Spleen (tissue), 11 donors: ENCODE data around the gene TLR6. TPM values are rescaled to one million over a fixed set of nuclear protein-coding genes. Genes with fewer than 3 reads are reported as not detected.

Experiments used
- DNase-seq: peaks from one replicate; pipeline ENCODE4 v3.0.0-alpha.2; 2020
- H3K27ac ChIP-seq, 8 donors: fragments of 200-600 bp; sonication (generic) in 7 of 8; 1 replicate in 4 of 8; 2 replicates in 4 of 8; pipeline versions ENCODE4 v1.5.0 to v1.8.0; 2016 to 2021; ENCODE audit warnings: inconsistent platforms in 4 of 8, mild to moderate bottlenecking in 4 of 8, moderate library complexity in 1 of 8
- H3K27me3 ChIP-seq, 7 donors: fragments of 200-600 bp; sonication (generic) in 6 of 7; replicated peaks in 1 of 7; 1 replicate in 4 of 7; 2 replicates in 3 of 7; pipeline versions ENCODE4 v1.5.0 to v1.8.0; 2016 to 2021; ENCODE audit warnings: inconsistent platforms in 3 of 7, mild to moderate bottlenecking in 1 of 7
- H3K36me3 ChIP-seq, 6 donors: fragments of 200-600 bp; sonication (generic) in 5 of 6; 1 replicate in 4 of 6; 2 replicates in 2 of 6; pipeline versions ENCODE4 v1.5.0 to v1.8.0; 2016 to 2021; ENCODE audit warnings: inconsistent platforms in 2 of 6
- H3K4me1 ChIP-seq, 6 donors: fragments of 200-600 bp; sonication (generic) in 5 of 6; 1 replicate in 3 of 6; 2 replicates in 3 of 6; pipeline versions ENCODE4 v1.5.0 to v1.8.0; 2016 to 2021; ENCODE audit warnings: inconsistent platforms in 3 of 6
- H3K4me3 ChIP-seq, 8 donors: fragments of 200-600 bp; sonication (generic) in 7 of 8; 1 replicate in 4 of 8; 2 replicates in 4 of 8; pipeline versions ENCODE4 v1.5.0 to v1.8.0; 2016 to 2021; ENCODE audit warnings: inconsistent platforms in 4 of 8, mild to moderate bottlenecking in 4 of 8, moderate library complexity in 2 of 8
- H3K9me3 ChIP-seq, 8 donors: fragments of 200-600 bp; sonication (generic) in 7 of 8; 1 replicate in 4 of 8; 2 replicates in 4 of 8; pipeline versions ENCODE4 v1.5.0 to v1.8.0; 2016 to 2021; ENCODE audit warnings: inconsistent platforms in 4 of 8
- POLR2A ChIP-seq, 3 donors: fragments of 450-650 bp; IDR thresholded peaks; one replicate each; pipeline ENCODE4 v1.5.1; 2017; ENCODE audit warnings: antibody characterized with exemption in 3 of 3, mild to moderate bottlenecking in 1 of 3
- POLR2AphosphoS5 ChIP-seq, 3 donors: sonication (generic); formaldehyde crosslinking; IDR thresholded peaks; one replicate each; pipeline ENCODE4 v1.5.1; 2017; ENCODE audit warnings: antibody characterized with exemption in 3 of 3
- WGBS, 5 donors: extraction: QIAGEN DNeasy Blood & Tissue Kit in 3 of 5; methylation state at CpG; one replicate each; pipeline versions ENCODE4 v1.1.5 to v1.1.7; 2013 to 2018; 5-methylcytosine and 5-hydroxymethylcytosine counted together
- intact Hi-C: fragments of 100-400 bp; cut with DNase I; formaldehyde crosslinking; loops from one replicate; pipeline ENCODE4 v1.15.0; 2023; ENCODE audit warnings: low total_unique reads
- polyA plus RNA-seq, 3 donors: library from polyadenylated mRNA; stranded (reverse); fragments of 200-250 nt; gene quantifications; one replicate each; pipeline ENCODE4 v1.2.1, GENCODE V29; 2013
- total RNA-seq, 7 donors: library from RNA; depleted of rRNA in 3 of 7; stranded (reverse); fragments of >200 nt in 3 of 7; fragmentation: NEBNext Ultra II Directional in 4 of 7; extraction: Animal tissue kit (Norgen Biotek cat#: 25700) in 4 of 7; gene quantifications; one replicate each; pipeline versions ENCODE4 v1.1.0 to v1.2.1, GENCODE V29; 2016 to 2021
- TF ChIP-seq, protein P1 (sequence below), 11 experiments: fragments of 200-600 bp in 7 of 11; fragments of 450-650 bp in 4 of 11; sonication (generic) in 4 of 11; IDR thresholded peaks in 8 of 11; conservative IDR thresholded peaks in 3 of 11; 1 replicate in 7 of 11; 2 replicates in 4 of 11; pipeline versions ENCODE4 v1.4.0 to v1.8.0; 2016 to 2021; ENCODE audit warnings: antibody characterized with exemption in 11 of 11, inconsistent platforms in 4 of 11, mild to moderate bottlenecking in 1 of 11
- donor health status: healthy with polysubstance abuse.
- donor health status: DM: no; HTN: no; CAD: no; lungs with moderate emphysema.
- donor health status: DM: no; HTN: no; CAD: no.
- donor health status: Bipolar disorder and iron deficiency.
- donor health status: healthy.
- donor health status: DM: no; HTN: no; CAD: no.
- donor health status: DM: yes; HTN: yes; CAD: no.

The TLR6 gene
- total and polyA plus RNA-seq, 10 donors = 5.5 to 55.1 (median 31.7) TPM

DNA sequence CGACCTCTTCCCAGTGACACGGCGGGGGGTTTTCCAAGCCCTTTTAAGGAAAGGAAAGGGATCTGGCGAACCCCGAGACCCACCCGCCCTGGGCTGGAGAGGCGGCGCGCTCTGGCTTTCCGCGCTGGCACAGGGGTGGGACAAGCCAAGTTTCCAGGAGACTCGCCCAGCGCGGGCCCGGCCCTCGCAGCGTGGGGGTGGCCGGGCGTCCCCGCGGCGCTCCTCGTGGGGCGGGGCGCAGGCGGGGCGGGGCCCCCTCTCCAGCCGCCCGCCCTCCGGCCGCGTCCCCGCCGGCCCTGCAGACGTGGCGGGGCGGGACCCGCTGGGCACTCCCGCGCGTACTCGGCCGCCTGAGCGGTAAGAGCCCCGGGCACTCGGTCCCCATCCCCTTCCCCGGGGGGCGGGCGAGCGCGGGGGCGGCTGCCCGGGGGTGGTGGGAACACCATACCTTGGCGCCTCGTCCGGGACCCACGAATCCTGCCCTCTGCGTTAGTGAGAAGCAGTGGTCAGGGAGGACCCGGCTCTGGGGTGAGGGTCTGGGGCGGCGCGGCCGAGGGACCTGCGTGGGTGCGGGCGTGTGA lies 11.0 kb upstream of the TLR6 start, which contains the start of gene FAM114A1:
Gene FAM114A1, plus strand, starts transcription at position 329 of the 581 bp plus-strand sequence. CDS start 10,273 bp downstream, outside the sequence.
- Histone ChIP-seq H3K27ac (peak within 1 kb of the TSS; percentile 51 to 93 (median 86)), H3K27me3 (peaks cover 0 to 9% (median 0%) of the 10 kb centered on the region in 7 donors), H3K36me3 (peaks cover 0 to 4% (median 0%) of the 10 kb centered on the region in 6 donors), H3K4me1 (peaks cover 0 to 40% (median 27%) of the 10 kb centered on the region in 6 donors), H3K9me3 (no peaks in the 10 kb centered on the region), H3K4me3 (peak within 1 kb of the TSS; percentile 49 to 78 (median 58))
- DNase-seq = peak; percentile 93
- intact Hi-C loops = no loop called here
- TF ChIP-seq, protein P1, sequence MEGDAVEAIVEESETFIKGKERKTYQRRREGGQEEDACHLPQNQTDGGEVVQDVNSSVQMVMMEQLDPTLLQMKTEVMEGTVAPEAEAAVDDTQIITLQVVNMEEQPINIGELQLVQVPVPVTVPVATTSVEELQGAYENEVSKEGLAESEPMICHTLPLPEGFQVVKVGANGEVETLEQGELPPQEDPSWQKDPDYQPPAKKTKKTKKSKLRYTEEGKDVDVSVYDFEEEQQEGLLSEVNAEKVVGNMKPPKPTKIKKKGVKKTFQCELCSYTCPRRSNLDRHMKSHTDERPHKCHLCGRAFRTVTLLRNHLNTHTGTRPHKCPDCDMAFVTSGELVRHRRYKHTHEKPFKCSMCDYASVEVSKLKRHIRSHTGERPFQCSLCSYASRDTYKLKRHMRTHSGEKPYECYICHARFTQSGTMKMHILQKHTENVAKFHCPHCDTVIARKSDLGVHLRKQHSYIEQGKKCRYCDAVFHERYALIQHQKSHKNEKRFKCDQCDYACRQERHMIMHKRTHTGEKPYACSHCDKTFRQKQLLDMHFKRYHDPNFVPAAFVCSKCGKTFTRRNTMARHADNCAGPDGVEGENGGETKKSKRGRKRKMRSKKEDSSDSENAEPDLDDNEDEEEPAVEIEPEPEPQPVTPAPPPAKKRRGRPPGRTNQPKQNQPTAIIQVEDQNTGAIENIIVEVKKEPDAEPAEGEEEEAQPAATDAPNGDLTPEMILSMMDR (IDR thresholded peaks at IDR 0.05 in 8 of 11, conservative IDR thresholded peaks at IDR 0.05 in 3 of 11) = no peak
- no peak for TF ChIP-seq POLR2A (IDR thresholded peaks at IDR 0.05)
- TF ChIP-seq POLR2AphosphoS5 (IDR thresholded peaks at IDR 0.05) = peak; percentile 63 to 82 (median 81)
- WGBS, 5 donors = 1 to 6% (median 2%) methylated on average over 23 to 66 of the region's 66 CpGs

DNA sequence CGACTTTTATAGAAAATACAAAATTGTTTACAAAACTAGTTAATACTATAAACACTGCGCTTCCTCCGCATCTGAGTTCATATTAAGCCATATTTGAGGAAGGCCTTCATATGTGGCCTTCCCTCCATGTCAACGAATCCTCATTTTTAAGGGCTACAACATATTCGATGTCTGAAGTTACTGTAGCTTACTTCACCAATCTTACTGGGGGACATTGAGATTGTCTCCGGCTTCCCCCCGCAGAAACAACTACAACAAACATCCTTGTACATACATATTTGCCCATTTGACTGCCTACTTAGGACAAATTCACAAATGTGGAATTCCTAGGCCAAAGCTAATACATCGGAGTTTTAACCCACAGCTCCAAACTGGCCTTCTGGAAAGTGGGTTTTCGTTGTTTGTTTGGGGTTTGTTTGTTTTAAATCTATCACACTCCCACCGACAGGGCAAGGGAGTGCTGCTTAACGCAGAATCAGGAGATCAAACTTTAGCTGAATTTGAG lies 10.4 kb upstream of the TLR6 start:
- DNase-seq = no peak
- intact Hi-C loops = no loop called here
- Histone ChIP-seq H3K27me3 (peaks cover 0 to 9% (median 0%) of the 10 kb centered on the region in 7 donors), H3K4me3 (peak overlapping the region in 7 of 8 donors; percentile 28 to 78 (median 57)), H3K4me1 (peaks cover 0 to 40% (median 27%) of the 10 kb centered on the region in 6 donors), H3K27ac (peak overlapping the region in 7 of 8 donors; percentile 81 to 93 (median 87)), H3K9me3 (no peaks in the 10 kb centered on the region), H3K36me3 (peaks cover 0 to 2% (median 0%) of the 10 kb centered on the region in 6 donors)
- WGBS, 5 donors = 48 to 58% (median 56%) methylated on average over 11 of the region's 11 CpGs
- TF ChIP-seq, protein P1 (IDR thresholded peaks at IDR 0.05 in 8 of 11, conservative IDR thresholded peaks at IDR 0.05 in 3 of 11) = peak in 1 of 11 experiments; percentile 9
- TF ChIP-seq POLR2AphosphoS5 (IDR thresholded peaks at IDR 0.05) (no peak), POLR2A (IDR thresholded peaks at IDR 0.05) (no peak)

DNA sequence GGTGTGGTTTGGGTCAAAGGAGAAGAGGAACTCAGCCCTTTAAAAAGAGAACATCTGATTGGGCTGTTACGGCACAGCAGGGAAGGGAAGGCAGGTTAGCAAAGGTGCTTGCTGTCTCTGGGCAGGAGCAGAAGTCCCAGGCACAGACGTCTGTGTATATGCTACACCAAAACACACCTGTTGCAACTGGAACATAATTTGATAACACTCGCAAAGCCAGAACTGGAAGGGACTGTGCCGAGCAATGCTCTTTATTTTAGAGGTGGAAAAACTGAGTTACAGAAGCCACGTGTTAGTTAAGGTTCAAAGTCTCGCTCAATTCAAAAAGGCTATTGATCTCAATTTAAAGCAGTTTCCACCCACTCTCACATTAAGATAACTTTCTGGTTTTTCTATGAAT lies 8.8 kb upstream of the TLR6 start:
- intact Hi-C loops = no loop called here

More for the DNA sequence above, 8.8 kb upstream of the TLR6 start:
- Histone ChIP-seq H3K4me1 (peaks cover 0 to 46% (median 32%) of the 10 kb centered on the region in 6 donors), H3K27me3 (peaks cover 0 to 9% (median 0%) of the 10 kb centered on the region in 7 donors), H3K36me3 (no peaks in the 10 kb centered on the region), H3K4me3 (no peak overlapping the region), H3K9me3 (no peaks in the 10 kb centered on the region), H3K27ac (no peak overlapping the region)
- DNase-seq = no peak
- TF ChIP-seq POLR2AphosphoS5 (IDR thresholded peaks at IDR 0.05) (no peak), POLR2A (IDR thresholded peaks at IDR 0.05) (no peak)
- TF ChIP-seq, protein P1 (IDR thresholded peaks at IDR 0.05 in 8 of 11, conservative IDR thresholded peaks at IDR 0.05 in 3 of 11) = no peak
- 67 to 83% (median 71%) methylated on average over 6 of the region's 6 CpGs for WGBS, 5 donors
